Lower lobe of right lung (tissue), 2 donors: Measurements from ENCODE around the gene CBX5. TPM values are rescaled to one million over a fixed set of nuclear protein-coding genes. Genes with fewer than 3 reads are reported as not detected.

Experiments used
- ATAC-seq, 2 donors: fragments of 200-7000 bp; cut with Tn5 transposase; one replicate each; pipeline ENCODE4 v1.9.1; 2020 to 2022; ENCODE audit warnings: mild to moderate bottlenecking in 2 of 2, moderate library complexity in 2 of 2
- DNase-seq: peaks from one replicate; pipeline ENCODE4 v3.0.0-alpha.2; 2020
- H3K27ac ChIP-seq: fragments of 200-600 bp; one replicate; pipeline ENCODE4 v1.8.0; 2022
- H3K27me3 ChIP-seq: fragments of 200-600 bp; one replicate; pipeline ENCODE4 v1.8.0; 2022; ENCODE audit warnings: low read depth
- H3K36me3 ChIP-seq: fragments of 200-600 bp; one replicate; pipeline ENCODE4 v1.8.0; 2022; ENCODE audit warnings: mild to moderate bottlenecking
- H3K4me1 ChIP-seq: fragments of 200-600 bp; one replicate; pipeline ENCODE4 v1.8.0; 2022
- H3K4me3 ChIP-seq: fragments of 200-600 bp; one replicate; pipeline ENCODE4 v1.8.0; 2022; ENCODE audit warnings: mild to moderate bottlenecking
- H3K9me3 ChIP-seq: fragments of 200-600 bp; one replicate; pipeline ENCODE4 v1.8.0; 2022
- intact Hi-C: fragments of 100-400 bp; cut with DNase I; formaldehyde crosslinking; loops from one replicate; pipeline ENCODE4 v1.11.0; 2022
- total RNA-seq: library from RNA; stranded (reverse); fragmentation: NEBNext Ultra II Directional; extraction: Animal tissue kit (Norgen Biotek cat#: 25700); gene quantifications from one replicate; pipeline ENCODE4 v1.2.1, GENCODE V29; 2021
- TF ChIP-seq, protein P1 (sequence below): fragments of 200-600 bp; IDR thresholded peaks from one replicate; pipeline ENCODE4 v1.8.0; 2022; ENCODE audit warnings: antibody characterized with exemption, mild to moderate bottlenecking
- donor health status: DM: no; HTN: yes; CAD: no; lungs with severe emphysema.

CBX5 gene
- total RNA-seq, 1 donor from 2014 or later: 50.1 TPM

- Histone ChIP-seq H3K4me1 (peaks cover 31% of the 10 kb centered on the region), H3K4me3 (peak overlapping the region; percentile 18), H3K9me3 (no peaks in the 10 kb centered on the region), H3K27me3 (peaks cover 34% of the 10 kb centered on the region), H3K36me3 (no peaks in the 10 kb centered on the region), H3K27ac (no peak overlapping the region)
- TF ChIP-seq, protein P1, sequence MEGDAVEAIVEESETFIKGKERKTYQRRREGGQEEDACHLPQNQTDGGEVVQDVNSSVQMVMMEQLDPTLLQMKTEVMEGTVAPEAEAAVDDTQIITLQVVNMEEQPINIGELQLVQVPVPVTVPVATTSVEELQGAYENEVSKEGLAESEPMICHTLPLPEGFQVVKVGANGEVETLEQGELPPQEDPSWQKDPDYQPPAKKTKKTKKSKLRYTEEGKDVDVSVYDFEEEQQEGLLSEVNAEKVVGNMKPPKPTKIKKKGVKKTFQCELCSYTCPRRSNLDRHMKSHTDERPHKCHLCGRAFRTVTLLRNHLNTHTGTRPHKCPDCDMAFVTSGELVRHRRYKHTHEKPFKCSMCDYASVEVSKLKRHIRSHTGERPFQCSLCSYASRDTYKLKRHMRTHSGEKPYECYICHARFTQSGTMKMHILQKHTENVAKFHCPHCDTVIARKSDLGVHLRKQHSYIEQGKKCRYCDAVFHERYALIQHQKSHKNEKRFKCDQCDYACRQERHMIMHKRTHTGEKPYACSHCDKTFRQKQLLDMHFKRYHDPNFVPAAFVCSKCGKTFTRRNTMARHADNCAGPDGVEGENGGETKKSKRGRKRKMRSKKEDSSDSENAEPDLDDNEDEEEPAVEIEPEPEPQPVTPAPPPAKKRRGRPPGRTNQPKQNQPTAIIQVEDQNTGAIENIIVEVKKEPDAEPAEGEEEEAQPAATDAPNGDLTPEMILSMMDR: peak; percentile 98
- DNase-seq: peak; percentile 90
- peak; percentile 91 to 94 for ATAC-seq
- intact Hi-C loops: no loop called here
Measured at GRCh38 chr12:54214553-54215406, 65.1 kb downstream of the CBX5 start.

DNA sequence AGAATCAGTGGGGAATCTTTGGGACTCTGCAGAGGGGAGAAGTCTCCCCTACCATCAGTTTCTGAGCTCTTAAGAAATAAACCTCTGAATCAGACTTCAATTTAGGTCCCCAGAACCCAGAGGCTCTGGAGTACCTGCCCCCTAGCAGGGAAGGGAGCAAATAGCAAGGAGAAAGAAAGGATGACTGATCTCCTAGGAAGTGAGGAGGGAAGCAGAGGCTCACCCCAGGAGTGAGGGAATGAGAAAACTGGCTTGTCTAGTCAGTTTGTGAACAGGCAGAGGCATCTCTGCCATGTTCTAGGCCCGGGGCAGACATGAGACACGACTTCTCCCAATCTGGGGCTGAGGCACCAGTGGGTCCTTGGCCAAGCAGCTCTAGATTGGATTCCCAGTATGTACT, 66.8 kb downstream of the CBX5 start:
- H3K36me3 ChIP-seq: no peaks in the 10 kb centered on the region
- ATAC-seq: no peak
- no peak overlapping the region for H3K27ac ChIP-seq
- TF ChIP-seq, protein P1: no peak
- H3K4me1 ChIP-seq: peaks cover 30% of the 10 kb centered on the region
- H3K4me3 ChIP-seq: no peak overlapping the region
- intact Hi-C loops: no loop called here
- H3K27me3 ChIP-seq: peaks cover 42% of the 10 kb centered on the region
- no peak for DNase-seq
- H3K9me3 ChIP-seq: no peaks in the 10 kb centered on the region

DNA sequence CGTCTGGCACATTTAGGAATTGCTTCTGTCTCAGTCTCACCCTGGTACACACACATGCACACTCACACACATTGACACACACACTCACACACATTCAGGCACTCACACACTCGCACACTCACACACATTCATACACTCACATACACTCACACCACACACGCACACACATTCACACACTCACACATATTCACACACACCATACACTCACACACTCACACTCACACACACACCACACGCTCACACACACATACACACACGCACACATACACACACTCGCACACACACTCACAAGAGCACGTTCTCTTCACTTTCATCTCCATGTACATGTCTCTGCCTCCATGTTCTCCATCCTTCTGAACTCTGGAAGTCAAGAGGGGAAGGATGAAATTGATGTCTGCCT, 68.0 kb downstream of the CBX5 start:
- Histone ChIP-seq H3K36me3 (no peaks in the 10 kb centered on the region), H3K9me3 (no peaks in the 10 kb centered on the region), H3K4me1 (peaks cover 19% of the 10 kb centered on the region), H3K27me3 (peaks cover 40% of the 10 kb centered on the region), H3K4me3 (no peak overlapping the region), H3K27ac (no peak overlapping the region)
- TF ChIP-seq, protein P1: no peak
- ATAC-seq (no peak), DNase-seq (no peak)
- intact Hi-C loops: no loop called here

- no peaks in the 10 kb centered on the region for H3K9me3 ChIP-seq
- H3K27me3 ChIP-seq: peaks cover 41% of the 10 kb centered on the region
- intact Hi-C loops: no loop called here
- no peak overlapping the region for H3K4me3 ChIP-seq
- peaks cover 9% of the 10 kb centered on the region for H3K4me1 ChIP-seq
- no peak for ATAC-seq
- no peak for DNase-seq
- TF ChIP-seq, protein P1: no peak
- H3K36me3 ChIP-seq: no peaks in the 10 kb centered on the region
- no peak overlapping the region for H3K27ac ChIP-seq
Measured at GRCh38 chr12:54210400-54210790, 69.5 kb downstream of the CBX5 start.

DNA sequence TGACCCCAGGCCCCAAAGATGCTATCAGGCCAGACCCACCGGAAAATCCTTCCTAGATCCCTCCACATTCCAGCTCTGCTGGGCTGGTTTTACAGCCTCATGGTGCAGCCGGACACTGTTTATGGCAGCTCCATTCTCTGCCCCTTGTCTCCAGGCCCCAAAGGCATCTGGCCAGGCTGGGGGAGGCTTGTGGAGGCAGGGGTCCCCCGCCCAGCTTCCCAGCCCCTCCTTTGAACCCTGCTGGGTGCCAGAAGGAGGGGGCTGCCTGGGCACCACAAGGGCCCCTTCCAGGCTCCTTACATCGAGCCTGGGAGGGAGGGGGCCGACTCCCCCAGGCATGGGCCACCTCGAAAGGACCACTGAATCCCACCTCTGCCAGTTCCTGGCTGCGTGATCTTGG, 71.3 kb downstream of the CBX5 start:
- Histone ChIP-seq H3K4me1 (no peaks in the 10 kb centered on the region), H3K4me3 (no peak overlapping the region), H3K9me3 (no peaks in the 10 kb centered on the region), H3K36me3 (no peaks in the 10 kb centered on the region), H3K27me3 (peaks cover 41% of the 10 kb centered on the region), H3K27ac (no peak overlapping the region)
- DNase-seq (no peak), ATAC-seq (no peak)
- intact Hi-C loops: loop anchor here (5.0 kb wide), 1 partner anchor 206 kb away; the partner anchor contains the start of gene HOXC9
- TF ChIP-seq, protein P1: no peak
